Hepatocyte (in vitro differentiated cells): ENCODE data around the gene PPAT.

ENCODE experiments used
- EZH2phosphoT487 ChIP-seq: fragments of 200-600 bp; sonication (generic); IDR thresholded peaks from one replicate; pipeline ENCODE4 v1.6.1; 2018; ENCODE audit warnings: antibody characterized with exemption, mild to moderate bottlenecking, low read depth, moderate library complexity; ENCODE audit not compliant: unreplicated experiment, severe bottlenecking
- TF ChIP-seq, protein P1 (sequence below): fragments of 200-600 bp; sonication (generic); IDR thresholded peaks from 2 replicates; pipeline ENCODE4 v1.5.1; 2016; ENCODE audit warnings: antibody characterized with exemption, mild to moderate bottlenecking; ENCODE audit not compliant: poor library complexity

- TF ChIP-seq, protein P1, sequence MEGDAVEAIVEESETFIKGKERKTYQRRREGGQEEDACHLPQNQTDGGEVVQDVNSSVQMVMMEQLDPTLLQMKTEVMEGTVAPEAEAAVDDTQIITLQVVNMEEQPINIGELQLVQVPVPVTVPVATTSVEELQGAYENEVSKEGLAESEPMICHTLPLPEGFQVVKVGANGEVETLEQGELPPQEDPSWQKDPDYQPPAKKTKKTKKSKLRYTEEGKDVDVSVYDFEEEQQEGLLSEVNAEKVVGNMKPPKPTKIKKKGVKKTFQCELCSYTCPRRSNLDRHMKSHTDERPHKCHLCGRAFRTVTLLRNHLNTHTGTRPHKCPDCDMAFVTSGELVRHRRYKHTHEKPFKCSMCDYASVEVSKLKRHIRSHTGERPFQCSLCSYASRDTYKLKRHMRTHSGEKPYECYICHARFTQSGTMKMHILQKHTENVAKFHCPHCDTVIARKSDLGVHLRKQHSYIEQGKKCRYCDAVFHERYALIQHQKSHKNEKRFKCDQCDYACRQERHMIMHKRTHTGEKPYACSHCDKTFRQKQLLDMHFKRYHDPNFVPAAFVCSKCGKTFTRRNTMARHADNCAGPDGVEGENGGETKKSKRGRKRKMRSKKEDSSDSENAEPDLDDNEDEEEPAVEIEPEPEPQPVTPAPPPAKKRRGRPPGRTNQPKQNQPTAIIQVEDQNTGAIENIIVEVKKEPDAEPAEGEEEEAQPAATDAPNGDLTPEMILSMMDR = no peak
- TF ChIP-seq EZH2phosphoT487 = no peak
Measured at GRCh38 chr4:56427179-56427578, 8.2 kb downstream of the PPAT start.
